Fibroblast of peridontal ligament (primary cell): ENCODE measurements around the gene DAPK2.
A peak's percentile ranks its signal among the peaks of the same experiment; 100 is the strongest.

Experiments
- DNase-seq: peaks from one replicate; pipeline ENCODE4 v3.0.0-alpha.2; 2010; ENCODE audit errors: extremely low read depth

The DAPK2 gene

GRCh38 chr15:64023220-64023619, 23.1 kb downstream of the DAPK2 start:
- DNase-seq: no peak

- DNase-seq: no peak
Observed at GRCh38 chr15:64022571-64022970, 23.7 kb downstream of the DAPK2 start.

- DNase-seq: no peak
Observed at GRCh38 chr15:64019764-64020163, 26.5 kb downstream of the DAPK2 start.

- DNase-seq: peak; percentile 85
Observed at GRCh38 chr15:64017591-64018163, 28.6 kb downstream of the DAPK2 start.

- no peak for DNase-seq
Observed at GRCh38 chr15:64017082-64017588, 29.1 kb downstream of the DAPK2 start.

- no peak for DNase-seq
Observed at GRCh38 chr15:64016257-64016656, 30.0 kb downstream of the DAPK2 start.

- DNase-seq: no peak
Observed at GRCh38 chr15:64014995-64015394, 31.3 kb downstream of the DAPK2 start.

- DNase-seq: no peak
Observed at GRCh38 chr15:64013179-64014062, 32.9 kb downstream of the DAPK2 start.

GRCh38 chr15:64011736-64012135, 34.5 kb downstream of the DAPK2 start:
- no peak for DNase-seq

GRCh38 chr15:64010719-64011118, 35.6 kb downstream of the DAPK2 start:
- DNase-seq: peak; percentile 64

- DNase-seq: no peak
Observed at GRCh38 chr15:64009798-64010261, 36.5 kb downstream of the DAPK2 start.

GRCh38 chr15:64009241-64009640, 37.0 kb downstream of the DAPK2 start:
- DNase-seq: no peak

GRCh38 chr15:64008177-64008576, 38.1 kb downstream of the DAPK2 start:
- no peak for DNase-seq

GRCh38 chr15:64006642-64007041, 39.6 kb downstream of the DAPK2 start:
- DNase-seq: no peak

GRCh38 chr15:64004587-64004986, 41.7 kb downstream of the DAPK2 start:
- DNase-seq: no peak

GRCh38 chr15:64004056-64004455, 42.2 kb downstream of the DAPK2 start:
- DNase-seq: no peak

- no peak for DNase-seq
Observed at GRCh38 chr15:64003182-64003581, 43.1 kb downstream of the DAPK2 start.

GRCh38 chr15:64001148-64001547, 45.1 kb downstream of the DAPK2 start:
- no peak for DNase-seq

- peak; percentile 25 for DNase-seq
Observed at GRCh38 chr15:64000183-64000951, 45.9 kb downstream of the DAPK2 start.

- no peak for DNase-seq
Observed at GRCh38 chr15:63999177-63999576, 47.1 kb downstream of the DAPK2 start.

- DNase-seq: no peak
Observed at GRCh38 chr15:63998489-63998888, 47.8 kb downstream of the DAPK2 start.

- DNase-seq: no peak
Observed at GRCh38 chr15:63997715-63998442, 48.4 kb downstream of the DAPK2 start.
